GM12878 (cell line): ENCODE data around the gene OSBPL10. TPM values are rescaled to one million over a fixed set of nuclear protein-coding genes. Genes with fewer than 3 reads are reported as not detected.

Experiments used
- ATAC-seq: fragments of 200-7000 bp; cut with Tn5 transposase; 3 replicates; pipeline ENCODE4 v1.9.1; 2020; ENCODE audit warnings: mild to moderate bottlenecking, moderate library complexity
- BruUV-seq: library from RNA; stranded (reverse); fragments of 400-500 nt; replicated peaks from 2 replicates; lab custom pipeline; 2021; lab: Mats Ljungman, UMichigan
- CTCF ChIA-PET: fragments of 300-600 bp; sonication (Branson Sonifier 250); formaldehyde crosslinking; extraction: SDS; loops from one replicate; lab custom pipeline; 2021; ENCODE audit warnings: inconsistent platforms; lab: Yijun Ruan, JAX
- POLR2A ChIA-PET: fragments of 350-600 bp; formaldehyde crosslinking; extraction: SDS; loops from one replicate; lab custom pipeline; 2021; ENCODE audit warnings: inconsistent platforms; lab: Charles Lee
- RAD21 ChIA-PET: fragments of 300-600 bp; sonication (Branson Sonifier 250); formaldehyde crosslinking; loops from one replicate; lab custom pipeline; 2023; ENCODE audit warnings: antibody characterized with exemption; ENCODE audit not compliant: unreplicated experiment; lab: Charles Lee
- SMC1A ChIA-PET: fragments of 300-600 bp; sonication (Branson Sonifier 250); formaldehyde crosslinking; loops from one replicate; lab custom pipeline; 2023; ENCODE audit not compliant: unreplicated experiment, uncharacterized antibody; lab: Charles Lee
- DNase-seq: peaks from one replicate; pipeline ENCODE4 v3.0.0-alpha.2; 2011; ENCODE audit warnings: low read depth, low spot score
- FAIRE-seq: peaks from 3 replicates; lab custom pipeline; 2011; peaks lifted over from hg19 to GRCh38; lab: Jason Lieb, UNC
- H2AFZ ChIP-seq: 2 replicates; pipeline ENCODE4 v1.6.0; 2011; ENCODE audit warnings: low read depth, low read length, control low read depth; ENCODE audit not compliant: control insufficient read depth
- H3K27ac ChIP-seq: 2 replicates; pipeline ENCODE4 v1.5.1; 2011; ENCODE audit warnings: control low read depth; ENCODE audit not compliant: control insufficient read depth, insufficient read depth
- H3K27me3 ChIP-seq, 2 experiments: replicated peaks in 1 of 2; 2 replicates each; pipeline versions ENCODE4 v1.6.0 to v1.6.1; 2011; ENCODE audit warnings: low read length in 1 of 2; ENCODE audit not compliant: control insufficient read depth in 2 of 2, insufficient read depth in 2 of 2
- H3K36me3 ChIP-seq, 2 experiments: 2 replicates each; pipeline ENCODE4 v1.5.1; 2011; ENCODE audit warnings: low read length in 1 of 2; ENCODE audit not compliant: control insufficient read depth in 2 of 2, insufficient read depth in 2 of 2
- H3K4me1 ChIP-seq: 2 replicates; pipeline ENCODE4 v1.6.1; 2011; ENCODE audit warnings: mild to moderate bottlenecking, low read length, moderate library complexity, mixed read lengths; ENCODE audit not compliant: control insufficient read depth, insufficient read depth
- H3K4me2 ChIP-seq: 2 replicates; pipeline ENCODE4 v1.6.0; 2011; ENCODE audit warnings: control low read depth; ENCODE audit not compliant: control insufficient read depth, insufficient read depth
- H3K4me3 ChIP-seq: fragments of 200-600 bp; sonication (generic); 2 replicates; pipeline ENCODE4 v1.5.1; 2016
- H3K79me2 ChIP-seq: 2 replicates; pipeline ENCODE4 v1.6.0; 2011; ENCODE audit warnings: low read length; ENCODE audit not compliant: control insufficient read depth, insufficient read depth
- H3K9ac ChIP-seq: 2 replicates; pipeline ENCODE4 v1.8.0; 2011; ENCODE audit warnings: low read length, control low read depth, mixed read lengths; ENCODE audit not compliant: control insufficient read depth, insufficient read depth
- H3K9me3 ChIP-seq: replicated peaks from 3 replicates; pipeline ENCODE4 v1.5.1; 2011; ENCODE audit warnings: mild to moderate bottlenecking, low read length; ENCODE audit not compliant: control insufficient read depth, insufficient read depth
- H4K20me1 ChIP-seq: 2 replicates; pipeline ENCODE4 v1.6.0; 2011; ENCODE audit not compliant: control insufficient read depth, insufficient read depth
- HDAC6 ChIP-seq: fragments of 200-600 bp; sonication (generic); IDR thresholded peaks from one replicate; pipeline ENCODE4 v1.8.0; 2017; ENCODE audit warnings: antibody characterized with exemption; ENCODE audit not compliant: unreplicated experiment
- MTA2 ChIP-seq: fragments of 450-650 bp; IDR thresholded peaks from 2 replicates; pipeline ENCODE4 v1.6.1; 2016; ENCODE audit warnings: low read depth, mild to moderate bottlenecking, moderate library complexity
- MXI1 ChIP-seq: fragments of 150-350 bp; IDR thresholded peaks from 2 replicates; pipeline ENCODE4 v1.6.1; 2011; ENCODE audit warnings: low read depth, mild to moderate bottlenecking, inconsistent platforms, low read length, improper control_type of control experiment
- POLR2A ChIP-seq: IDR thresholded peaks from 2 replicates; pipeline ENCODE4 v1.6.1; 2011; ENCODE audit warnings: low read depth, mild to moderate bottlenecking, low read length
- POLR2AphosphoS5 ChIP-seq: IDR thresholded peaks from 2 replicates; pipeline ENCODE4 v1.6.1; 2011; ENCODE audit warnings: mild to moderate bottlenecking, low read length, inconsistent platforms
- RELA ChIP-seq: fragments of 450-650 bp; IDR thresholded peaks from 2 replicates; pipeline ENCODE4 v1.8.0; 2014; ENCODE audit warnings: borderline replicate concordance; ENCODE audit not compliant: partially characterized antibody
- RFX5 ChIP-seq: IDR thresholded peaks from 2 replicates; pipeline ENCODE4 v1.6.1; 2011; ENCODE audit warnings: low read depth, low read length, improper control_type of control experiment
- SIX5 ChIP-seq: IDR thresholded peaks from 2 replicates; pipeline ENCODE4 v1.6.1; 2011; ENCODE audit warnings: mild to moderate bottlenecking, low read depth, low read length, moderate library complexity; ENCODE audit not compliant: severe bottlenecking
- YBX1 ChIP-seq: fragments of 450-650 bp; IDR thresholded peaks from 2 replicates; pipeline ENCODE4 v1.6.1; 2016; ENCODE audit warnings: antibody characterized with exemption
- WGBS: methylation state at CpG from one replicate; pipeline ENCODE4 v1.1.6; 2016; ENCODE audit warnings: low lambda C conversion rate; ENCODE audit not compliant: insufficient replicate concordance, insufficient coverage; ENCODE audit errors: missing lambda C conversion rate; 5-methylcytosine and 5-hydroxymethylcytosine counted together
- in situ Hi-C: fragments of 300-500 bp; cut with MboI; formaldehyde crosslinking; loops from 9 replicates; pipeline ENCODE4 v1.14.3; 2018; ENCODE audit warnings: mixed read lengths
- intact Hi-C: fragments of 100-400 bp; cut with micrococcal nuclease; formaldehyde crosslinking; loops from one replicate; pipeline ENCODE4 v1.14.2; 2022; ENCODE audit not compliant: unreplicated experiment
- polyA plus RNA-seq, 11 experiments: library from polyadenylated mRNA; depleted of rRNA in 4 of 11; unstranded in 6 of 11; stranded (reverse) in 5 of 11; fragments of >200 nt; fragmentation: Nextera tagmentation in 4 of 11; fragmentation: Illumina TruSeq in 1 of 11; extraction: Ambion mirVana in 4 of 11; extraction: Trizol in 1 of 11; gene quantifications; 1 replicate in 1 of 11; 2 replicates in 10 of 11; pipeline versions ENCODE4 v1.2.1 to v1.2.3, GENCODE V29; 2011 to 2016; ENCODE audit warnings: inconsistent platforms in 2 of 11, missing spikeins in 2 of 11, low read depth in 1 of 11
- total RNA-seq, 4 experiments: library from RNA; depleted of rRNA in 3 of 4; stranded (reverse); fragments of >200 nt in 3 of 4; fragmentation: Illumina TruSeq in 1 of 4; extraction: Trizol in 1 of 4; gene quantifications; 2 replicates each; pipeline versions ENCODE4 v1.2.1 to v1.2.3, GENCODE V29; 2013 to 2021
- TF ChIP-seq, protein P1 (sequence below): fragments of 450-650 bp; IDR thresholded peaks from 2 replicates; pipeline ENCODE4 v1.6.1; 2016; ENCODE audit warnings: mild to moderate bottlenecking
- TF ChIP-seq, protein P2 (sequence below): fragments of 450-650 bp; IDR thresholded peaks from 2 replicates; pipeline ENCODE4 v1.6.1; 2016; ENCODE audit warnings: mild to moderate bottlenecking, moderate library complexity, borderline replicate concordance
- TF ChIP-seq, protein P3 (sequence below): fragments of 450-650 bp; IDR thresholded peaks from 2 replicates; pipeline ENCODE4 v1.6.1; 2018; ENCODE audit warnings: borderline replicate concordance, mild to moderate bottlenecking; ENCODE audit not compliant: partially characterized antibody
- TF ChIP-seq, protein P4 (sequence below): fragments of 450-650 bp; conservative IDR thresholded peaks from 2 replicates; pipeline ENCODE4 v1.6.1; 2017; ENCODE audit warnings: mild to moderate bottlenecking, moderate library complexity
- TF ChIP-seq, protein P5 (sequence below): IDR thresholded peaks from 2 replicates; pipeline ENCODE4 v1.6.1; 2011; ENCODE audit warnings: borderline replicate concordance, low read depth, mild to moderate bottlenecking, moderate library complexity, mixed read lengths, low read length; ENCODE audit not compliant: insufficient read depth; ENCODE audit errors: extremely low read length

OSBPL10 gene
- total and polyA plus RNA-seq, 10 of the 15 experiments (the other 5 are each of a cell fraction or from before 2014, with no cell fraction given): 0.03 to 0.25 (median 0.09) TPM; not detected in 5

DNA sequence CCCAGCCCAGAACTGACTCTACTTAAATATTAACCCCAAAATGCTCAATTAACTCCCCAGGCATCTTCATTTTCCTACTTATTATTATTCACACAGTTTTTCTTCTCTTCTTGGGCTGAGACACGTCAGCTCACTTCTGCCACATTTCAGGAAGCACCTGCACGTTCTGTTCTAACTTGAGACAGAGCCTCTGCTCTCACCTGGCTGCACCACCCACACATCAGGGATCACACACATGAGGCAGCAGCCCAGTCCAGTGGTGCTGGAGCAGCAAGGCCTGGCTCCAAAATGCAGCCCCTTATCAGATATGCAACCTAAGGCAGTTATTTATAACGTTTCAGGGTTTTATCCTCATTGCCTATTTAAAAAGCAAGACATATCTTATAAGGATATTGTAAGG, 127.5 kb downstream of the OSBPL10 start:
- no peak overlapping the region for H3K4me2 ChIP-seq
- no peak overlapping the region for H3K27ac ChIP-seq
- H3K9me3 ChIP-seq: no peaks in the 10 kb centered on the region
- no peaks in the 10 kb centered on the region for H3K27me3 ChIP-seq
- FAIRE-seq (no peak), ATAC-seq (no peak), DNase-seq (no peak)
- ChIA-PET RAD21 (no interaction called here), SMC1A (no interaction called here), POLR2A (no interaction called here), CTCF (no interaction called here)
- no peaks in the 10 kb centered on the region for H4K20me1 ChIP-seq
- intact Hi-C loops: no loop called here
- no TSS peak for BruUV-seq
- H3K4me3 ChIP-seq: no peak overlapping the region
- H2AFZ ChIP-seq: no peak overlapping the region
- no peaks in the 10 kb centered on the region for H3K79me2 ChIP-seq
- no peaks in the 10 kb centered on the region for H3K36me3 ChIP-seq
- in situ Hi-C loops: no loop called here
- no peaks in the 10 kb centered on the region for H3K4me1 ChIP-seq
- H3K9ac ChIP-seq: no peak overlapping the region
- 0% methylated on average over 3 of the region's 3 CpGs for WGBS
- no peak for TF ChIP-seq MXI1
- TF ChIP-seq POLR2AphosphoS5: no peak
- TF ChIP-seq, protein P1, sequence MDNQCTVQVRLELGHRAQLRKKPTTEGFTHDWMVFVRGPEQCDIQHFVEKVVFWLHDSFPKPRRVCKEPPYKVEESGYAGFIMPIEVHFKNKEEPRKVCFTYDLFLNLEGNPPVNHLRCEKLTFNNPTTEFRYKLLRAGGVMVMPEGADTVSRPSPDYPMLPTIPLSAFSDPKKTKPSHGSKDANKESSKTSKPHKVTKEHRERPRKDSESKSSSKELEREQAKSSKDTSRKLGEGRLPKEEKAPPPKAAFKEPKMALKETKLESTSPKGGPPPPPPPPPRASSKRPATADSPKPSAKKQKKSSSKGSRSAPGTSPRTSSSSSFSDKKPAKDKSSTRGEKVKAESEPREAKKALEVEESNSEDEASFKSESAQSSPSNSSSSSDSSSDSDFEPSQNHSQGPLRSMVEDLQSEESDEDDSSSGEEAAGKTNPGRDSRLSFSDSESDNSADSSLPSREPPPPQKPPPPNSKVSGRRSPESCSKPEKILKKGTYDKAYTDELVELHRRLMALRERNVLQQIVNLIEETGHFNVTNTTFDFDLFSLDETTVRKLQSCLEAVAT: no peak
- no peak for TF ChIP-seq POLR2A
- TF ChIP-seq, protein P2, sequence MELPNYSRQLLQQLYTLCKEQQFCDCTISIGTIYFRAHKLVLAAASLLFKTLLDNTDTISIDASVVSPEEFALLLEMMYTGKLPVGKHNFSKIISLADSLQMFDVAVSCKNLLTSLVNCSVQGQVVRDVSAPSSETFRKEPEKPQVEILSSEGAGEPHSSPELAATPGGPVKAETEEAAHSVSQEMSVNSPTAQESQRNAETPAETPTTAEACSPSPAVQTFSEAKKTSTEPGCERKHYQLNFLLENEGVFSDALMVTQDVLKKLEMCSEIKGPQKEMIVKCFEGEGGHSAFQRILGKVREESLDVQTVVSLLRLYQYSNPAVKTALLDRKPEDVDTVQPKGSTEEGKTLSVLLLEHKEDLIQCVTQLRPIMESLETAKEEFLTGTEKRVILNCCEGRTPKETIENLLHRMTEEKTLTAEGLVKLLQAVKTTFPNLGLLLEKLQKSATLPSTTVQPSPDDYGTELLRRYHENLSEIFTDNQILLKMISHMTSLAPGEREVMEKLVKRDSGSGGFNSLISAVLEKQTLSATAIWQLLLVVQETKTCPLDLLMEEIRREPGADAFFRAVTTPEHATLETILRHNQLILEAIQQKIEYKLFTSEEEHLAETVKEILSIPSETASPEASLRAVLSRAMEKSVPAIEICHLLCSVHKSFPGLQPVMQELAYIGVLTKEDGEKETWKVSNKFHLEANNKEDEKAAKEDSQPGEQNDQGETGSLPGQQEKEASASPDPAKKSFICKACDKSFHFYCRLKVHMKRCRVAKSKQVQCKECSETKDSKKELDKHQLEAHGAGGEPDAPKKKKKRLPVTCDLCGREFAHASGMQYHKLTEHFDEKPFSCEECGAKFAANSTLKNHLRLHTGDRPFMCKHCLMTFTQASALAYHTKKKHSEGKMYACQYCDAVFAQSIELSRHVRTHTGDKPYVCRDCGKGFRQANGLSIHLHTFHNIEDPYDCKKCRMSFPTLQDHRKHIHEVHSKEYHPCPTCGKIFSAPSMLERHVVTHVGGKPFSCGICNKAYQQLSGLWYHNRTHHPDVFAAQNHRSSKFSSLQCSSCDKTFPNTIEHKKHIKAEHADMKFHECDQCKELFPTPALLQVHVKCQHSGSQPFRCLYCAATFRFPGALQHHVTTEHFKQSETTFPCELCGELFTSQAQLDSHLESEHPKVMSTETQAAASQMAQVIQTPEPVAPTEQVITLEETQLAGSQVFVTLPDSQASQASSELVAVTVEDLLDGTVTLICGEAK: no peak
- no peak for TF ChIP-seq RFX5
- no peak for TF ChIP-seq MTA2
- TF ChIP-seq, protein P3, sequence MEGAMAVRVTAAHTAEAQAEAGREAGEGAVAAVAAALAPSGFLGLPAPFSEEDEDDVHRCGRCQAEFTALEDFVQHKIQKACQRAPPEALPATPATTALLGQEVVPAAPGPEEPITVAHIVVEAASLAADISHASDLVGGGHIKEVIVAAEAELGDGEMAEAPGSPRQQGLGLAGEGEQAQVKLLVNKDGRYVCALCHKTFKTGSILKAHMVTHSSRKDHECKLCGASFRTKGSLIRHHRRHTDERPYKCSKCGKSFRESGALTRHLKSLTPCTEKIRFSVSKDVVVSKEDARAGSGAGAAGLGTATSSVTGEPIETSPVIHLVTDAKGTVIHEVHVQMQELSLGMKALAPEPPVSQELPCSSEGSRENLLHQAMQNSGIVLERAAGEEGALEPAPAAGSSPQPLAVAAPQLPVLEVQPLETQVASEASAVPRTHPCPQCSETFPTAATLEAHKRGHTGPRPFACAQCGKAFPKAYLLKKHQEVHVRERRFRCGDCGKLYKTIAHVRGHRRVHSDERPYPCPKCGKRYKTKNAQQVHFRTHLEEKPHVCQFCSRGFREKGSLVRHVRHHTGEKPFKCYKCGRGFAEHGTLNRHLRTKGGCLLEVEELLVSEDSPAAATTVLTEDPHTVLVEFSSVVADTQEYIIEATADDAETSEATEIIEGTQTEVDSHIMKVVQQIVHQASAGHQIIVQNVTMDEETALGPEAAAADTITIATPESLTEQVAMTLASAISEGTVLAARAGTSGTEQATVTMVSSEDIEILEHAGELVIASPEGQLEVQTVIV: no peak
- no peak for TF ChIP-seq SIX5
- TF ChIP-seq HDAC6: no peak
- TF ChIP-seq YBX1: no peak
- TF ChIP-seq, protein P4, sequence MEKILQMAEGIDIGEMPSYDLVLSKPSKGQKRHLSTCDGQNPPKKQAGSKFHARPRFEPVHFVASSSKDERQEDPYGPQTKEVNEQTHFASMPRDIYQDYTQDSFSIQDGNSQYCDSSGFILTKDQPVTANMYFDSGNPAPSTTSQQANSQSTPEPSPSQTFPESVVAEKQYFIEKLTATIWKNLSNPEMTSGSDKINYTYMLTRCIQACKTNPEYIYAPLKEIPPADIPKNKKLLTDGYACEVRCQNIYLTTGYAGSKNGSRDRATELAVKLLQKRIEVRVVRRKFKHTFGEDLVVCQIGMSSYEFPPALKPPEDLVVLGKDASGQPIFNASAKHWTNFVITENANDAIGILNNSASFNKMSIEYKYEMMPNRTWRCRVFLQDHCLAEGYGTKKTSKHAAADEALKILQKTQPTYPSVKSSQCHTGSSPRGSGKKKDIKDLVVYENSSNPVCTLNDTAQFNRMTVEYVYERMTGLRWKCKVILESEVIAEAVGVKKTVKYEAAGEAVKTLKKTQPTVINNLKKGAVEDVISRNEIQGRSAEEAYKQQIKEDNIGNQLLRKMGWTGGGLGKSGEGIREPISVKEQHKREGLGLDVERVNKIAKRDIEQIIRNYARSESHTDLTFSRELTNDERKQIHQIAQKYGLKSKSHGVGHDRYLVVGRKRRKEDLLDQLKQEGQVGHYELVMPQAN: no peak
- no peak for TF ChIP-seq RELA
- TF ChIP-seq, protein P5, sequence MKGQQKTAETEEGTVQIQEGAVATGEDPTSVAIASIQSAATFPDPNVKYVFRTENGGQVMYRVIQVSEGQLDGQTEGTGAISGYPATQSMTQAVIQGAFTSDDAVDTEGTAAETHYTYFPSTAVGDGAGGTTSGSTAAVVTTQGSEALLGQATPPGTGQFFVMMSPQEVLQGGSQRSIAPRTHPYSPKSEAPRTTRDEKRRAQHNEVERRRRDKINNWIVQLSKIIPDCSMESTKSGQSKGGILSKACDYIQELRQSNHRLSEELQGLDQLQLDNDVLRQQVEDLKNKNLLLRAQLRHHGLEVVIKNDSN: no peak
